Fibroblast of mammary gland (primary cell): Measurements from ENCODE around the gene COMP.
"Not testable (repeated sequence)": the region's sequence is repeated elsewhere in the genome, so short reads cannot be mapped to it uniquely, and the experiment has no call there.

Source experiments
- DNase-seq: peaks from one replicate; pipeline ENCODE4 v3.0.0-alpha.2; 2010; ENCODE audit warnings: low read depth
- H3K4me3 ChIP-seq: 2 replicates; pipeline ENCODE4 v1.5.1; 2011; ENCODE audit warnings: low read depth, mild to moderate bottlenecking, low read length, moderate library complexity; ENCODE audit not compliant: control insufficient read depth
- CTCF ChIP-seq: conservative IDR thresholded peaks from 2 replicates; pipeline ENCODE4 v1.5.1; 2011; ENCODE audit warnings: low read depth, low read length, inconsistent platforms; ENCODE audit not compliant: control insufficient read depth, insufficient read depth

COMP gene

DNA sequence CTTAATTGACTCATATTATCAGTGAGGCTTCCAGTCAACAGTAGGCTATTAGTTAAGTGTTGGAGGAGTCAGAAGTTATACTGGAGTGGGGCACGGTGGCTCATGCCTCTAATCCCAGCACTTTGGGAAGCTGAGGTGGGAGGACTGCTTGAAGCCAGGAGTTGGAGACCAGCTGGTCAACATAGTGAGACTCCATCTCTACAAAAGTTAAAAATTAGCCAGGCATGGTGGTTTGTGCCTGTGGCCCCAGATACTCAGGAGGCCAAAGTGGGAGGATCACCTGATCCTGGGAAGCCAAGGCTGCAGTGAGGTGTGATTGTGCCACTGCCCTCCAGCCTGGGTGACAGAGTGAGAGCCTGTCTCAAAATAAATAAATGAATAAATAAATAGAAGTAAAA lies 53.2 kb downstream of the COMP start:
- no peak overlapping the region for H3K4me3 ChIP-seq
- no peak for DNase-seq
- no peak for TF ChIP-seq CTCF

GRCh38 chr19:18737337-18737953 lies 53.7 kb downstream of the COMP start:
- no peak overlapping the region for H3K4me3 ChIP-seq
- TF ChIP-seq CTCF: no peak
- DNase-seq: peak; percentile 23

GRCh38 chr19:18736415-18737336 lies 54.4 kb downstream of the COMP start:
- no peak overlapping the region for H3K4me3 ChIP-seq
- no peak for TF ChIP-seq CTCF
- no peak for DNase-seq

DNA sequence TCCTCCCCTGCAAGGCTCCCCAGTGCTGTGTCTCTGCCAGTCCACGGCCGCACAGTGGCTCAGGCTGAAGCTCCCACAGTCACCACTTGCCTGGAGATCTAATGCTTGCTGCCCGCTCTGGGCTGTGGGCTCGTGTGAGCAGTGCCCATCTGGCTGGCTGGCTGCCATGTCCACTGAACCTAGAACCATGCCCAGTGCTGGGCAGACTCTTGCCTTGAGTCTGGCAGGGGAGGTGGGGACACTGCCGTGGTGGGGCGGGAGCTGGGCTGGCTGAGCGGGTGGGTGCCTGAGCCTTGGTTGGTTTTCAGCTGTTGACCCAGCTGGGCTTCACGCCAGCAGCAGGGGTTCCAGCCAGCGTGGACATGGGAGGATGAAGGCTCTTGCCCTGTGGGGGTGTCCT lies 55.4 kb downstream of the COMP start:
- no peak overlapping the region for H3K4me3 ChIP-seq
- no peak for DNase-seq
- TF ChIP-seq CTCF: no peak

DNA sequence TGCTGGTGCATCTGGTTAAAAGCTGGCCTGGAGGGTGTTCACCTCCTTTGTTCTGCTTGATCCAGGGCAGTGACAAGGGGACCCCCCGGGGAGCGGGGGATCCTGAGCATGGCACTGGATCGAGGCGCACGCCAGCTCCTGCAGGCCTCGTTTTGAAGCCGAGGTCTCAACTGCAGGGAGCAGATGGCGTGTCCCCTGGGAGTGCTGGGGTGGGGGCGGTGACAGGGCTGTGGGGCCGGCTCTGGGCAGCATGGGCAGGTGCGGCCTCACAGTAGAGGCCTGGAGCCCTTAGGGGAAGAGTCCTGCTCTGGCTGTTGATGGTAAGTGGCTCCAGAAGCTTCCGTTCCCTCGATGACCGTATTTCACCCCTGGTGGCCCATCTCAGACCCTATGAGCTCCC lies 55.8 kb downstream of the COMP start:
- no peak overlapping the region for H3K4me3 ChIP-seq
- no peak for TF ChIP-seq CTCF
- DNase-seq: no peak

DNA sequence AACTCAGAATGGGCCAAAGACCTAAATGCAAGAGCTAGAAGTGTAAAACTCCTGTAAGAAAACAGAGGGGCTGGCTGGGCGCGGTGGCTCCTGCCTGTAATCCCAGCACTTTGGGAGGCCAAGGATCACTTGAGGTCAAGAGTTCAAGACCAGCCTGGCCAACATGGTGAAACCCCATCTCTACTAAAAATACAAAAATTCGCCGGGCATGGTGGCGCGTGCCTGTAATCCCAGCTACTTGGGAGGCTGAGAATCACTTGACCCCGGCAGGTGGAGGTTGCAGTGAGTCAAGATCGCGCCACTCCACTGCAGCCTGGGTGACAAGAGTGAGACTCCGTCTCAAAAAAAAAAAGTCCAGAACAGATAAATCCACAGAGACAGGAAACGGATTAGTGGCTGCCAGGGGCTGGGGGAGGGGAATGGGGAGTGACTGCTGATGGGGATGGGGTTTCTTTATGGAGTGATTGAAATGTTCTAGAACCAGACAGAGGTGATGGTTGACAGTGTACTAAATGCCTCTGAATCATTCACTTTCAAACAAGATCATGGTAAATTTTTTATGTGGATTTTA lies 57.3 kb downstream of the COMP start:
- DNase-seq: not testable (repeated sequence)

DNA sequence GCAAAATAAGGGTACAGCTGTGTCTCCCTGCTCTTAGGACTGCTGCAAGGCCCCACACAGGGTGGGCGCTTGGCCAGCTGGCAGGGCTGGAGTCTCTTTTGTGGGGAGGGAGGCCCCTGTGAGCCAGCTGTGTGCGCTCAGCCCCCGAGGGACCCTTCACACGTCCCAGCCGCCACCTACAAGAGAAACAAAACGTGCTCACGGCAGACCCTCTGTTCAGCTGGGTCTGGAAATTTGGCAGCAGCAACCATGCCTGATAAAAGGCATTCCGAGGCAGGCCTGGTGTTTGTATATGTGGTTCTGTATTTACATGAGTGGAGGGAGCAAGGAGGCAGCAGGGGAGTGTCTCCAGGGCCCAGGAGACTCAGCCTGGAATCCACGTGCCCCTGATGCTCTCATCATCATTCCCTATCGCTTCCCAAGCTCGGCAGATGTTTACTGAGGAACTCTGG lies 57.9 kb downstream of the COMP start:
- no peak overlapping the region for H3K4me3 ChIP-seq
- peak; percentile 60 for DNase-seq
- no peak for TF ChIP-seq CTCF

More for the DNA sequence above, 57.3 kb downstream of the COMP start:
- H3K4me3 ChIP-seq: not testable (repeated sequence)
